ENCODE data around the gene KCNJ1.

Gene KCNJ1

GRCh38 chr11:128890216-128890542, 23.1 kb upstream of the KCNJ1 start:
- DNase-seq (ENCODE audit: low read depth): no peak
- no peak overlapping the region for H3K4me3 ChIP-seq (ENCODE audit: low read depth, low read length)
- no peak for TF ChIP-seq CTCF (IDR thresholded peaks at IDR 0.05; ENCODE audit: insufficient read depth, low read depth, low read length, missing control alignments)

- no peak for TF ChIP-seq CTCF (IDR thresholded peaks at IDR 0.05; ENCODE audit: insufficient read depth, low read depth, low read length, missing control alignments)
- H3K4me3 ChIP-seq (ENCODE audit: low read depth, low read length): no peak overlapping the region
- no peak for DNase-seq (ENCODE audit: low read depth)
Measured at GRCh38 chr11:128889657-128890213, 22.6 kb upstream of the KCNJ1 start.

GRCh38 chr11:128888034-128888985, 21.2 kb upstream of the KCNJ1 start:
- no peak for TF ChIP-seq CTCF (IDR thresholded peaks at IDR 0.05; ENCODE audit: insufficient read depth, low read depth, low read length, missing control alignments)
- no peak for DNase-seq (ENCODE audit: low read depth)
- H3K4me3 ChIP-seq (ENCODE audit: low read depth, low read length): no peak overlapping the region

GRCh38 chr11:128886406-128887124, 19.5 kb upstream of the KCNJ1 start:
- TF ChIP-seq CTCF (IDR thresholded peaks at IDR 0.05; ENCODE audit: insufficient read depth, low read depth, low read length, missing control alignments): no peak
- DNase-seq (ENCODE audit: low read depth): no peak

GRCh38 chr11:128884703-128885338, 17.7 kb upstream of the KCNJ1 start:
- H3K4me3 ChIP-seq (ENCODE audit: low read depth, low read length): no peak overlapping the region
- DNase-seq (ENCODE audit: low read depth): peak; percentile 78
- TF ChIP-seq CTCF (IDR thresholded peaks at IDR 0.05; ENCODE audit: insufficient read depth, low read depth, low read length, missing control alignments): peak; percentile 70

More at GRCh38 chr11:128886406-128887124, 19.5 kb upstream of the KCNJ1 start:
- no peak overlapping the region for H3K4me3 ChIP-seq (ENCODE audit: low read depth, low read length)

GRCh38 chr11:128884054-128884453, 17.0 kb upstream of the KCNJ1 start:
- TF ChIP-seq CTCF (IDR thresholded peaks at IDR 0.05; ENCODE audit: insufficient read depth, low read depth, low read length, missing control alignments): no peak

More at GRCh38 chr11:128884054-128884453, 17.0 kb upstream of the KCNJ1 start:
- no peak overlapping the region for H3K4me3 ChIP-seq (ENCODE audit: low read depth, low read length)
- DNase-seq (ENCODE audit: low read depth): no peak
